GM12878 (cell line): ENCODE results near the gene ERV3-1. TPM values are rescaled to one million over a fixed set of nuclear protein-coding genes. Genes with fewer than 3 reads are reported as not detected.
A peak's percentile ranks its signal among the peaks of the same experiment; 100 is the strongest.
"Not testable (repeated sequence)": the region's sequence is repeated elsewhere in the genome, so short reads cannot be mapped to it uniquely, and the experiment has no call there.

Experiments
- ATAC-seq: fragments of 200-7000 bp; cut with Tn5 transposase; 3 replicates; pipeline ENCODE4 v1.9.1; 2020; ENCODE audit warnings: mild to moderate bottlenecking, moderate library complexity
- BruUV-seq: library from RNA; stranded (reverse); fragments of 400-500 nt; replicated peaks from 2 replicates; lab custom pipeline; 2021; lab: Mats Ljungman, UMichigan
- CTCF ChIA-PET: fragments of 300-600 bp; sonication (Branson Sonifier 250); formaldehyde crosslinking; extraction: SDS; loops from one replicate; lab custom pipeline; 2021; ENCODE audit warnings: inconsistent platforms; lab: Yijun Ruan, JAX
- POLR2A ChIA-PET: fragments of 350-600 bp; formaldehyde crosslinking; extraction: SDS; loops from one replicate; lab custom pipeline; 2021; ENCODE audit warnings: inconsistent platforms; lab: Charles Lee
- RAD21 ChIA-PET: fragments of 300-600 bp; sonication (Branson Sonifier 250); formaldehyde crosslinking; loops from one replicate; lab custom pipeline; 2023; ENCODE audit warnings: antibody characterized with exemption; ENCODE audit not compliant: unreplicated experiment; lab: Charles Lee
- SMC1A ChIA-PET: fragments of 300-600 bp; sonication (Branson Sonifier 250); formaldehyde crosslinking; loops from one replicate; lab custom pipeline; 2023; ENCODE audit not compliant: unreplicated experiment, uncharacterized antibody; lab: Charles Lee
- DNase-seq: peaks from one replicate; pipeline ENCODE4 v3.0.0-alpha.2; 2011; ENCODE audit warnings: low read depth, low spot score
- FAIRE-seq: peaks from 3 replicates; lab custom pipeline; 2011; peaks lifted over from hg19 to GRCh38; lab: Jason Lieb, UNC
- H2AFZ ChIP-seq: 2 replicates; pipeline ENCODE4 v1.6.0; 2011; ENCODE audit warnings: low read depth, low read length, control low read depth; ENCODE audit not compliant: control insufficient read depth
- H3K27ac ChIP-seq: 2 replicates; pipeline ENCODE4 v1.5.1; 2011; ENCODE audit warnings: control low read depth; ENCODE audit not compliant: control insufficient read depth, insufficient read depth
- H3K27me3 ChIP-seq, 2 experiments: replicated peaks in 1 of 2; 2 replicates each; pipeline versions ENCODE4 v1.6.0 to v1.6.1; 2011; ENCODE audit warnings: low read length in 1 of 2; ENCODE audit not compliant: control insufficient read depth in 2 of 2, insufficient read depth in 2 of 2
- H3K36me3 ChIP-seq, 2 experiments: 2 replicates each; pipeline ENCODE4 v1.5.1; 2011; ENCODE audit warnings: low read length in 1 of 2; ENCODE audit not compliant: control insufficient read depth in 2 of 2, insufficient read depth in 2 of 2
- H3K4me1 ChIP-seq: 2 replicates; pipeline ENCODE4 v1.6.1; 2011; ENCODE audit warnings: mild to moderate bottlenecking, low read length, moderate library complexity, mixed read lengths; ENCODE audit not compliant: control insufficient read depth, insufficient read depth
- H3K4me2 ChIP-seq: 2 replicates; pipeline ENCODE4 v1.6.0; 2011; ENCODE audit warnings: control low read depth; ENCODE audit not compliant: control insufficient read depth, insufficient read depth
- H3K4me3 ChIP-seq: fragments of 200-600 bp; sonication (generic); 2 replicates; pipeline ENCODE4 v1.5.1; 2016
- H3K79me2 ChIP-seq: 2 replicates; pipeline ENCODE4 v1.6.0; 2011; ENCODE audit warnings: low read length; ENCODE audit not compliant: control insufficient read depth, insufficient read depth
- H3K9ac ChIP-seq: 2 replicates; pipeline ENCODE4 v1.8.0; 2011; ENCODE audit warnings: low read length, control low read depth, mixed read lengths; ENCODE audit not compliant: control insufficient read depth, insufficient read depth
- H3K9me3 ChIP-seq: replicated peaks from 3 replicates; pipeline ENCODE4 v1.5.1; 2011; ENCODE audit warnings: mild to moderate bottlenecking, low read length; ENCODE audit not compliant: control insufficient read depth, insufficient read depth
- H4K20me1 ChIP-seq: 2 replicates; pipeline ENCODE4 v1.6.0; 2011; ENCODE audit not compliant: control insufficient read depth, insufficient read depth
- BMI1 ChIP-seq: fragments of 450-650 bp; IDR thresholded peaks from 2 replicates; pipeline ENCODE4 v1.6.1; 2016; ENCODE audit warnings: mild to moderate bottlenecking, moderate library complexity, borderline replicate concordance
- ETV6 ChIP-seq, 2 experiments: fragments of 450-650 bp in 1 of 2; IDR thresholded peaks in 1 of 2; conservative IDR thresholded peaks in 1 of 2; 2 replicates each; pipeline ENCODE4 v1.6.1; 2014; ENCODE audit warnings: antibody characterized with exemption in 1 of 2, borderline replicate concordance in 1 of 2, low read depth in 1 of 2, mild to moderate bottlenecking in 1 of 2, moderate library complexity in 1 of 2
- SPI1 ChIP-seq: IDR thresholded peaks from 2 replicates; pipeline ENCODE4 v1.6.1; 2011; ENCODE audit warnings: low read depth, mild to moderate bottlenecking, low read length, moderate library complexity, borderline replicate concordance; ENCODE audit not compliant: insufficient read depth
- ZNF274 ChIP-seq: IDR thresholded peaks from one replicate; pipeline ENCODE4 v1.8.0; 2011; ENCODE audit not compliant: insufficient read length, insufficient read depth
- WGBS: methylation state at CpG from one replicate; pipeline ENCODE4 v1.1.6; 2016; ENCODE audit warnings: low lambda C conversion rate; ENCODE audit not compliant: insufficient replicate concordance, insufficient coverage; ENCODE audit errors: missing lambda C conversion rate; 5-methylcytosine and 5-hydroxymethylcytosine counted together
- in situ Hi-C: fragments of 300-500 bp; cut with MboI; formaldehyde crosslinking; loops from 9 replicates; pipeline ENCODE4 v1.14.3; 2018; ENCODE audit warnings: mixed read lengths
- intact Hi-C: fragments of 100-400 bp; cut with micrococcal nuclease; formaldehyde crosslinking; loops from one replicate; pipeline ENCODE4 v1.14.2; 2022; ENCODE audit not compliant: unreplicated experiment
- polyA plus RNA-seq, 11 experiments: library from polyadenylated mRNA; depleted of rRNA in 4 of 11; unstranded in 6 of 11; stranded (reverse) in 5 of 11; fragments of >200 nt; fragmentation: Nextera tagmentation in 4 of 11; fragmentation: Illumina TruSeq in 1 of 11; extraction: Ambion mirVana in 4 of 11; extraction: Trizol in 1 of 11; gene quantifications; 1 replicate in 1 of 11; 2 replicates in 10 of 11; pipeline versions ENCODE4 v1.2.1 to v1.2.3, GENCODE V29; 2011 to 2016; ENCODE audit warnings: inconsistent platforms in 2 of 11, missing spikeins in 2 of 11, low read depth in 1 of 11
- total RNA-seq, 4 experiments: library from RNA; depleted of rRNA in 3 of 4; stranded (reverse); fragments of >200 nt in 3 of 4; fragmentation: Illumina TruSeq in 1 of 4; extraction: Trizol in 1 of 4; gene quantifications; 2 replicates each; pipeline versions ENCODE4 v1.2.1 to v1.2.3, GENCODE V29; 2013 to 2021

ERV3-1 gene
- total and polyA plus RNA-seq, 10 of the 15 experiments (the other 5 are each of a cell fraction or from before 2014, with no cell fraction given): 9.4 to 23.4 (median 15.1) TPM

DNA sequence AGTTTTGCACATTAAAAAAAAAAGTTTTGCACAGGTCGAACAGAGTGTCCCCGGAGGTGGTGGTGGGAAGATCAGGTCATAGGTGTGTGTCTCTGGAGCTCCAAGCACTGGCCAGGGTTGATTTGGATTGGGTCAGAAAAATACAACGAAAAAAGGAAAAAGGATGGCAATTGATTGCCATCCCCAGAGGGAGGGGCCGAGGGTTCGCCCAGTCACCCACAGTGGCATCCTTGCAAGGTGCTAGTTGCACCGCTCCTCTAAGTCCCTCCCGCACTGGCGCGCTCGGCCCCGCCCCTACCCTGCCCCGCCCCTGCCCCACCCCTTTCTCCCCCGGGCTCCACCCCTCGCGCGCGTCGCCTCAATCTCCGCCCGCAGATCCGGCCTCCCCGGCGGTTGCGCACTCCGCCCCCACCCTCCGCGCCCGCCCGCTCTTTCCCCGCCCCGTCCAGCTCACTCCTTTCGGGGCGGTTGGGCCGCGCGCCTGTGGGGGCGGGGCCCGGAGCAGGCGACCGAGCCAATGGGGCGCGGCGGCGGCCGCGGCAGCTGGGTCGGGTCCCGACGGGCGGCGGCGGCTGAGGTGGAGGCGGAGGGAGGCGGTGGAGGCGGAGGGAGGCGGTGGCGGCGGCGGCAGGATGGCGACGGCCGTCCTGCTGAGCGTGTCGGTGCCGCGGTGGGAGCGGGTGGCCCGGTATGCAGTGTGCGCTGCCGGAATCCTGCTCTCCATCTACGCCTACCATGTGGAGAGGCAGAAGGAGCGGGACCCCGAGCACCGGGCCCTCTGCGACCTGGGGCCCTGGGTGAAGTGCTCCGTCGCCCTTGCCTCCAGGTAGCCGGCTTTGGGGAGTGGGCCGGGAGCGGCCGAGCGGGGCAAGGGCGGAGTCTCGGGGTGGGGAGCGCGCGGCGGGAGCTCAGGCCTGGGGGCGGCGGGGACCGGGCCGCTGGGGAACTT lies 31.5 kb upstream of the ERV3-1 start (continued):
- TF ChIP-seq ZNF274: no peak
- no peak for TF ChIP-seq BMI1

DNA sequence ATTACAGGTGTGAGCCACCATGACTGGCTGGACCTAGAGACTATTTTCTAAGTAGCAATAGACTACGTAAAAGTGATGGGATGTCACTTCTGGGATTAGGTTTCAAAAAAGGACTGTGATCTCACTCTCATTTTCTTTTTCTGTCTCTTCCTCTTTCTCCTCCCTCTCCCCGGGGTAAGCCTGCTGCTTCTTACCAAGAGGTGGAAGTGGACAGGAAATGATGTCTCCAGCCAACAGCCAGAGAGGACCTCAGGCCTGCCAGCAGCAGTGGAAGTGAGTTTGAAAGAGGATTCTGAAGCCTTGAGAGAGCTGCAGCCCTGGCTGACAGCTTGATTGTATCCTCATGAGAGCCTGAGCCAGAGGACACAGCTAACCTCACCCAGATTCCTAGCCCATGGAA lies 30.0 kb upstream of the ERV3-1 start:
- DNase-seq, H3K4me3 ChIP-seq, H3K27ac ChIP-seq, H3K4me2 ChIP-seq, H3K27me3 ChIP-seq, BruUV-seq, H3K4me1 ChIP-seq, in situ Hi-C loops, SMC1A ChIA-PET, H4K20me1 ChIP-seq, H3K9me3 ChIP-seq, H3K9ac ChIP-seq, H3K36me3 ChIP-seq: not testable (repeated sequence)
- Histone ChIP-seq H3K79me2 (peaks cover 17% of the 10 kb centered on the region), H2AFZ (0 out of 2 replicates have a peak overlapping the region, but pooled peaks have one; percentile 17)
- ATAC-seq (peak; percentile 17), FAIRE-seq (peak; percentile 86)
- POLR2A ChIA-PET: interaction anchor here (0.6 to 1.9 kb wide), 2 partner anchors 30 to 202 kb away, joined by 3 to 16 read pairs; partner anchors contain the start of gene ERV3-1
- RAD21 ChIA-PET: interaction anchor here (0.7 kb wide), 1 partner anchor 45 kb away, joined by 3 read pairs; no protein-coding TSS in a partner anchor
- TF ChIP-seq SPI1 (0 out of 2 replicates have a peak, but pooled peaks have one; percentile 11), ETV6 (conservative IDR thresholded peaks at IDR 0.05 in 1 of 2, IDR thresholded peaks at IDR 0.05 in 1 of 2; ENCODE audit: borderline replicate concordance in 1 of 2, low read depth in 1 of 2) (0 out of 4 replicates have a peak, but pooled peaks of 1 of the 2 experiments have one; percentile 27)
- intact Hi-C loops: loop anchor here (5.0 kb wide), 1 partner anchor 34 kb away; no protein-coding TSS in a partner anchor
- CTCF ChIA-PET: interaction anchor here (0.6 to 1.1 kb wide), 3 partner anchors 35 to 129 kb away, joined by 3 read pairs; no protein-coding TSS in a partner anchor
- WGBS: 21% methylated on average over 2 of the region's 2 CpGs

DNA sequence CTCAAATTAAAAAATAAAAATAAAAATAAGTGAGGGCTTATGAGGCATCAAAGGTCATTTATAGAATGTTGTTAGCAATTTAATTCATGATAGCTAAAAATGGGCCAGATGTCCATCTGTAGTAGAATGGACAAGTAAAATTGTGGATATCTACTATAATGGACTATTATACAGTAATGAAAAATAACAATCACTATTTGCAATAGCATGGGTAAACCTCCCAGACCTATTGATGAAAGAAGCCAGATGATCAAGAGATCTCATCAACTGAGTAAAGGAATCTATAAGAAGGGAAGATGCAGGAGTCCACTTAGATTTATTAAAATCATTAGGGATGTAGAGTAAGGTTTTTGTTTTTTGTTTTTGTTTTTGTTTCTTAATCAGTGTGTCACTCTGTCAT lies 29.0 kb upstream of the ERV3-1 start:
- H3K79me2 ChIP-seq: peaks cover 17% of the 10 kb centered on the region
- H3K27ac ChIP-seq, H3K9me3 ChIP-seq, in situ Hi-C loops, FAIRE-seq, SMC1A ChIA-PET, H3K4me1 ChIP-seq, H3K36me3 ChIP-seq, H2AFZ ChIP-seq, POLR2A ChIA-PET, H4K20me1 ChIP-seq, BruUV-seq, DNase-seq, H3K4me3 ChIP-seq, H3K27me3 ChIP-seq, ATAC-seq, CTCF ChIA-PET, H3K9ac ChIP-seq, RAD21 ChIA-PET, H3K4me2 ChIP-seq: not testable (repeated sequence)
- intact Hi-C loops: loop anchor here (5.0 kb wide), 1 partner anchor 33 kb away; no protein-coding TSS in a partner anchor

DNA sequence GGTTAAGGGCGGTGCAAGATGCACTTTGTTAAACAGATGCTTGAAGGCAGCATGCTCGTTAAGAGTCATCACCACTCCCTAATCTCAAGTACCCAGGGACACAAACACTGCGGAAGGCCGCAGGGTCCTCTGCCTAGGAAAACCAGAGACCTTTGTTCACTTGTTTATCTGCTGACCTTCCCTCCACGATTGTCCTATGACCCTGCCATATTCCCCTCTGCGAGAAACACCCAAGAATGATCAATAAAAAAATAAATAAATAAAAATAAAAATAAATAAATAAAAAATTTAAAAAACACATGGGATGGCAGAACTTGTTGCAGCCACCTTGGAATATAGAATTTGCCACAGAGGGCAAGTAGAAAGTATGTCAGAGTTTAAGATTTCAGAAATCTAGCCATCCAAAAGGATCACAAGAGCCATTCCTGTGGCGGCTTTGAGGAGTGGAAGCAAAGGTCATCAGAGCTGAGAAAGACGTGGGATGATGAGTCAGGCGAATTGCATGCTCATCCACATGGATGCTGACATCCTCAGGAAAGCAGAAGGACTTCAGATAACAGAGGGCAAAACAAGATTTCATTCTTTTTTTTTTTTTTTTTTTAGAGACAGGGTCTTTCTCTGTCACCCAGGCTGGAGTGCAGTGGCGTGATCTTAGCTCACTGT lies 27.8 kb upstream of the ERV3-1 start:
- intact Hi-C loops, CTCF ChIA-PET, H3K4me1 ChIP-seq, H3K9me3 ChIP-seq, H3K9ac ChIP-seq, H3K27me3 ChIP-seq, DNase-seq, RAD21 ChIA-PET, H3K4me2 ChIP-seq, H3K36me3 ChIP-seq, ATAC-seq, H4K20me1 ChIP-seq, H2AFZ ChIP-seq, FAIRE-seq, SMC1A ChIA-PET, in situ Hi-C loops, H3K79me2 ChIP-seq, BruUV-seq, POLR2A ChIA-PET, H3K27ac ChIP-seq, H3K4me3 ChIP-seq: not testable (repeated sequence)
- 59% methylated on average over 6 of the region's 10 CpGs for WGBS
